ACC112 (cell line): Measurements from ENCODE around the gene PRKAR2A.
"Not testable (repeated sequence)": the region's sequence is repeated elsewhere in the genome, so short reads cannot be mapped to it uniquely, and the experiment has no call there.

Experiments
- H2AFZ ChIP-seq: fragments of 200-600 bp; sonication (generic); one replicate; pipeline ENCODE4 v1.6.0; 2017; ENCODE audit warnings: antibody characterized with exemption, low read length; ENCODE audit not compliant: unreplicated experiment
- H3K27ac ChIP-seq: fragments of 200-600 bp; sonication (generic); 2 replicates; pipeline ENCODE4 v1.5.1; 2014; ENCODE audit warnings: low read depth, mild to moderate bottlenecking, antibody characterized with exemption, low read length, moderate library complexity
- H3K27me3 ChIP-seq: fragments of 200-600 bp; sonication (generic); 2 replicates; pipeline ENCODE4 v1.6.1; 2014; ENCODE audit warnings: mild to moderate bottlenecking, antibody characterized with exemption, low read length, moderate library complexity, mixed read lengths; ENCODE audit not compliant: insufficient read depth
- H3K36me3 ChIP-seq: fragments of 200-600 bp; sonication (generic); 2 replicates; pipeline ENCODE4 v1.6.1; 2016; ENCODE audit warnings: mild to moderate bottlenecking, antibody characterized with exemption, low read length, moderate library complexity, mixed read lengths; ENCODE audit not compliant: insufficient read depth
- H3K4me1 ChIP-seq: fragments of 200-600 bp; sonication (generic); one replicate; pipeline ENCODE4 v1.6.1; 2016; ENCODE audit warnings: low read length, mixed read lengths; ENCODE audit not compliant: insufficient read depth, unreplicated experiment, control insufficient read depth
- H3K4me3 ChIP-seq: fragments of 200-600 bp; sonication (generic); 2 replicates; pipeline ENCODE4 v1.5.1; 2014; ENCODE audit warnings: mild to moderate bottlenecking, low read depth, low read length
- H3K79me2 ChIP-seq: fragments of 200-600 bp; sonication (generic); one replicate; pipeline ENCODE4 v1.6.0; 2016; ENCODE audit warnings: low read length; ENCODE audit not compliant: control insufficient read depth, unreplicated experiment, insufficient read depth

Gene PRKAR2A

GRCh38 chr3:48778565-48778964 lies 69.1 kb downstream of the PRKAR2A start:
- not testable (repeated sequence) for H3K79me2 ChIP-seq, H3K27me3 ChIP-seq

GRCh38 chr3:48776854-48777253 lies 70.8 kb downstream of the PRKAR2A start:
- Histone ChIP-seq H3K79me2 (no peaks in the 10 kb centered on the region), H3K4me1 (no peaks in the 10 kb centered on the region), H3K27ac (no peak overlapping the region)

More at GRCh38 chr3:48778565-48778964, 69.1 kb downstream of the PRKAR2A start:
- H3K4me3 ChIP-seq, H2AFZ ChIP-seq, H3K4me1 ChIP-seq, H3K27ac ChIP-seq, H3K36me3 ChIP-seq: not testable (repeated sequence)

GRCh38 chr3:48770192-48770502 lies 77.5 kb downstream of the PRKAR2A start:
- Histone ChIP-seq H3K4me1 (no peaks in the 10 kb centered on the region), H3K27me3 (no peaks in the 10 kb centered on the region), H2AFZ (no peak overlapping the region), H3K79me2 (no peaks in the 10 kb centered on the region), H3K27ac (no peak overlapping the region), H3K36me3 (no peaks in the 10 kb centered on the region), H3K4me3 (no peak overlapping the region)

More at GRCh38 chr3:48776854-48777253, 70.8 kb downstream of the PRKAR2A start:
- Histone ChIP-seq H2AFZ (no peak overlapping the region), H3K27me3 (no peaks in the 10 kb centered on the region), H3K4me3 (no peak overlapping the region), H3K36me3 (no peaks in the 10 kb centered on the region)

- Histone ChIP-seq H2AFZ (no peak overlapping the region), H3K4me1 (no peaks in the 10 kb centered on the region), H3K79me2 (no peaks in the 10 kb centered on the region), H3K27ac (no peak overlapping the region), H3K27me3 (no peaks in the 10 kb centered on the region), H3K36me3 (no peaks in the 10 kb centered on the region), H3K4me3 (no peak overlapping the region)
These were observed 82.3 kb downstream of the PRKAR2A start for GRCh38 chr3:48765376-48765775.

GRCh38 chr3:48762816-48763215 lies 84.9 kb downstream of the PRKAR2A start:
- no peaks in the 10 kb centered on the region for H3K27me3 ChIP-seq
- no peaks in the 10 kb centered on the region for H3K79me2 ChIP-seq
- no peak overlapping the region for H2AFZ ChIP-seq
- H3K4me1 ChIP-seq = no peaks in the 10 kb centered on the region
- no peaks in the 10 kb centered on the region for H3K36me3 ChIP-seq
- no peak overlapping the region for H3K27ac ChIP-seq
- H3K4me3 ChIP-seq = no peak overlapping the region

GRCh38 chr3:48759991-48760540 lies 87.6 kb downstream of the PRKAR2A start:
- not testable (repeated sequence) for H3K79me2 ChIP-seq, H3K4me3 ChIP-seq, H3K36me3 ChIP-seq, H3K27ac ChIP-seq, H2AFZ ChIP-seq, H3K27me3 ChIP-seq, H3K4me1 ChIP-seq

- not testable (repeated sequence) for H2AFZ ChIP-seq, H3K27me3 ChIP-seq, H3K4me3 ChIP-seq, H3K4me1 ChIP-seq, H3K36me3 ChIP-seq, H3K27ac ChIP-seq, H3K79me2 ChIP-seq
These were observed 88.1 kb downstream of the PRKAR2A start for GRCh38 chr3:48759531-48759930.

GRCh38 chr3:48759071-48759470 lies 88.6 kb downstream of the PRKAR2A start:
- Histone ChIP-seq H3K4me3 (no peak overlapping the region), H3K4me1 (no peaks in the 10 kb centered on the region), H3K79me2 (no peaks in the 10 kb centered on the region), H3K27me3 (no peaks in the 10 kb centered on the region), H3K27ac (no peak overlapping the region), H3K36me3 (0 out of 2 replicates have a peak, but pooled peaks cover 5% of the 10 kb centered on the region), H2AFZ (no peak overlapping the region)

GRCh38 chr3:48756640-48757039 lies 91.0 kb downstream of the PRKAR2A start:
- H3K36me3 ChIP-seq = peaks cover 8% of the 10 kb centered on the region; the same call in 1 of the 2 replicates
- H3K79me2 ChIP-seq = no peaks in the 10 kb centered on the region
- no peaks in the 10 kb centered on the region for H3K27me3 ChIP-seq
- H3K4me1 ChIP-seq = no peaks in the 10 kb centered on the region
- H2AFZ ChIP-seq = no peak overlapping the region
- H3K27ac ChIP-seq = no peak overlapping the region
- no peak overlapping the region for H3K4me3 ChIP-seq

- Histone ChIP-seq H3K27ac (no peak overlapping the region), H3K36me3 (peaks cover 10% of the 10 kb centered on the region; the same call in 1 of the 2 replicates), H3K4me3 (no peak overlapping the region), H3K27me3 (no peaks in the 10 kb centered on the region), H3K79me2 (no peaks in the 10 kb centered on the region), H3K4me1 (no peaks in the 10 kb centered on the region), H2AFZ (no peak overlapping the region)
These were observed 96.8 kb downstream of the PRKAR2A start for GRCh38 chr3:48750856-48751255.

GRCh38 chr3:48748754-48749153 lies 98.9 kb downstream of the PRKAR2A start:
- no peak overlapping the region for H3K27ac ChIP-seq
- H2AFZ ChIP-seq = no peak overlapping the region
- H3K79me2 ChIP-seq = no peaks in the 10 kb centered on the region
- no peaks in the 10 kb centered on the region for H3K27me3 ChIP-seq
- H3K36me3 ChIP-seq = peaks cover 11% of the 10 kb centered on the region; the same call in 1 of the 2 replicates
- H3K4me1 ChIP-seq = no peaks in the 10 kb centered on the region
- H3K4me3 ChIP-seq = no peak overlapping the region
